Astrocyte (in vitro differentiated cells and primary cell): Measurements from ENCODE around the gene KRT23. TPM values are rescaled to one million over a fixed set of nuclear protein-coding genes. Genes with fewer than 3 reads are reported as not detected.

ENCODE experiments used
- DNase-seq: peaks from one replicate; pipeline ENCODE4 v3.0.0-alpha.2; 2010; ENCODE audit warnings: low read depth
- FAIRE-seq: peaks from 2 replicates; lab custom pipeline; 2011; peaks lifted over from hg19 to GRCh38; lab: Jason Lieb, UNC
- H2AFZ ChIP-seq: 2 replicates; pipeline ENCODE4 v1.6.0; 2012; ENCODE audit warnings: low read depth, low read length, inconsistent platforms
- H3K27ac ChIP-seq: 2 replicates; pipeline ENCODE4 v1.5.1; 2011; ENCODE audit warnings: low read depth, low read length, inconsistent platforms
- H3K27me3 ChIP-seq: 2 replicates; pipeline ENCODE4 v1.6.0; 2011; ENCODE audit warnings: low read length, inconsistent platforms; ENCODE audit not compliant: insufficient read depth
- H3K36me3 ChIP-seq: 2 replicates; pipeline ENCODE4 v1.5.1; 2011; ENCODE audit warnings: low read length, inconsistent platforms; ENCODE audit not compliant: insufficient read depth
- H3K4me1 ChIP-seq: 2 replicates; pipeline ENCODE4 v1.5.1; 2011; ENCODE audit warnings: low read length, inconsistent platforms; ENCODE audit not compliant: insufficient read depth
- H3K4me2 ChIP-seq: 2 replicates; pipeline ENCODE4 v1.6.0; 2012; ENCODE audit warnings: low read length, inconsistent platforms
- H3K4me3 ChIP-seq: 2 replicates; pipeline ENCODE4 v1.5.1; 2011; ENCODE audit warnings: low read depth, mild to moderate bottlenecking, low read length, inconsistent platforms; ENCODE audit not compliant: insufficient read depth
- H3K79me2 ChIP-seq: 2 replicates; pipeline ENCODE4 v1.6.0; 2012; ENCODE audit warnings: mild to moderate bottlenecking, low read length, inconsistent platforms; ENCODE audit not compliant: insufficient read depth
- H3K9ac ChIP-seq: 2 replicates; pipeline ENCODE4 v1.6.0; 2012; ENCODE audit warnings: mild to moderate bottlenecking, low read length, inconsistent platforms
- H3K9me3 ChIP-seq: 2 replicates; pipeline ENCODE4 v1.5.1; 2012; ENCODE audit warnings: low read depth, mild to moderate bottlenecking, low read length, inconsistent platforms; ENCODE audit not compliant: insufficient read depth
- H4K20me1 ChIP-seq: 2 replicates; pipeline ENCODE4 v1.6.0; 2012; ENCODE audit warnings: low read length, inconsistent platforms; ENCODE audit not compliant: insufficient read depth
- H3K27ac Mint-ChIP-seq: one replicate; pipeline ENCODE4 v1.8.0; 2021; ENCODE audit warnings: mild to moderate bottlenecking, mixed read lengths; ENCODE audit not compliant: unreplicated experiment
- H3K27me3 Mint-ChIP-seq: one replicate; pipeline ENCODE4 v1.8.0; 2021; ENCODE audit warnings: low read depth, mixed read lengths; ENCODE audit not compliant: unreplicated experiment
- H3K36me3 Mint-ChIP-seq: one replicate; pipeline ENCODE4 v1.8.0; 2021; ENCODE audit warnings: low read depth, mixed read lengths; ENCODE audit not compliant: unreplicated experiment
- H3K4me1 Mint-ChIP-seq: one replicate; pipeline ENCODE4 v1.8.0; 2021; ENCODE audit warnings: low read depth, mixed read lengths; ENCODE audit not compliant: unreplicated experiment
- H3K4me3 Mint-ChIP-seq: one replicate; pipeline ENCODE4 v1.8.0; 2021; ENCODE audit warnings: mild to moderate bottlenecking, moderate library complexity, mixed read lengths; ENCODE audit not compliant: unreplicated experiment
- H3K9me3 Mint-ChIP-seq: one replicate; pipeline ENCODE4 v1.8.0; 2021; ENCODE audit warnings: mild to moderate bottlenecking, mixed read lengths; ENCODE audit not compliant: unreplicated experiment
- EZH2 ChIP-seq: IDR thresholded peaks from 2 replicates; pipeline ENCODE4 v1.6.1; 2012; ENCODE audit warnings: mild to moderate bottlenecking, low read length, inconsistent platforms; ENCODE audit not compliant: insufficient read depth
- total RNA-seq: library from RNA; stranded (reverse); gene quantifications from 2 replicates; pipeline ENCODE4 v1.2.1, GENCODE V29; 2021
- TF ChIP-seq, protein P1 (sequence below): IDR thresholded peaks from 2 replicates; pipeline ENCODE4 v1.5.1; 2011; ENCODE audit warnings: low read depth, mild to moderate bottlenecking, inconsistent platforms, low read length, moderate library complexity; ENCODE audit not compliant: insufficient read depth

KRT23 gene
- total RNA-seq, 1 donor from 2014 or later: not detected

DNA sequence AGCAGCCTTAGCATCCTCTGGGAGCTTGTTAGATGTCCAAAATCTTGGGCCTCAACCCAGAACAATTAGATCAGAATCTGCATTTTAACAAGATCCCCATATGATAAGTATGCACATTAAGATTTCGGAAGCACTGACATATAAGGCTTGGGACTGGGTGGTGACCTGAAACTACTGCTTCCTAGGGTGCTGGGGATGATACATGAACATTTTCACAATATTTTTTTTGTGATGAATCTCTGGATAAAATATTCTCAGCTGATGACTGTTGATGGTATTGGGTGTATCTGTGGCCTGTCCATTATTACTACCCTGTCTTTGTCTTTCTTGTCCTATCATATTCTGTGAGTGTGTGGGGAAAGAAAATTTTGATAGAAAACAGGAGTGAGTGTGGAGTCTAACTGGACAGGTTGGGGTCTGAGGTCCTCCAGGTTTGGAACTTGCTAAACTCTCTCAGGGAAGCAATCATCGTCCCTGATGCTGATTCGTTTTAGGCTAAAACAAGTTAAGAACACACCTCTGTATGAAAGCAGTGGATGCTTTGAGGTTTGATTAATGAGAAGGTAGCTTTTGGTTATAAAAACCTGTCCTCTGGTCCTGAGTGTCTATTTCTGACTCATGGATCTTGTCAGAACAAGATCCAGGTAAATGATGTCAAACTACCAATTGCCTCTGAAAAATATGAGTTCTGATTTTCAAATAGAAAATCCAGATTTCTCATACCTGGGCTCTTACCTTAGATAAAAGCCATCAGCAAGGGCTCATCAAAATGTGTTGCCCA lies 23.2 kb downstream of the KRT23 start:
- Histone ChIP-seq H3K4me2 (no peak overlapping the region), H3K9me3 (no peaks in the 10 kb centered on the region), H3K36me3 (no peaks in the 10 kb centered on the region), H3K9ac (peak overlapping the region; percentile 67), H3K27ac (peak overlapping the region; percentile 98), H4K20me1 (no peaks in the 10 kb centered on the region), H3K27me3 (no peaks in the 10 kb centered on the region), H3K79me2 (no peaks in the 10 kb centered on the region), H2AFZ (no peak overlapping the region), H3K4me3 (no peak overlapping the region), H3K4me1 (peaks cover 32% of the 10 kb centered on the region)
- no peak overlapping the region for H3K4me3 Mint-ChIP-seq
- H3K4me1 Mint-ChIP-seq: peaks cover 27% of the 10 kb centered on the region
- no peaks in the 10 kb centered on the region for H3K9me3 Mint-ChIP-seq
- DNase-seq (no peak), FAIRE-seq (no peak)
- TF ChIP-seq, protein P1, sequence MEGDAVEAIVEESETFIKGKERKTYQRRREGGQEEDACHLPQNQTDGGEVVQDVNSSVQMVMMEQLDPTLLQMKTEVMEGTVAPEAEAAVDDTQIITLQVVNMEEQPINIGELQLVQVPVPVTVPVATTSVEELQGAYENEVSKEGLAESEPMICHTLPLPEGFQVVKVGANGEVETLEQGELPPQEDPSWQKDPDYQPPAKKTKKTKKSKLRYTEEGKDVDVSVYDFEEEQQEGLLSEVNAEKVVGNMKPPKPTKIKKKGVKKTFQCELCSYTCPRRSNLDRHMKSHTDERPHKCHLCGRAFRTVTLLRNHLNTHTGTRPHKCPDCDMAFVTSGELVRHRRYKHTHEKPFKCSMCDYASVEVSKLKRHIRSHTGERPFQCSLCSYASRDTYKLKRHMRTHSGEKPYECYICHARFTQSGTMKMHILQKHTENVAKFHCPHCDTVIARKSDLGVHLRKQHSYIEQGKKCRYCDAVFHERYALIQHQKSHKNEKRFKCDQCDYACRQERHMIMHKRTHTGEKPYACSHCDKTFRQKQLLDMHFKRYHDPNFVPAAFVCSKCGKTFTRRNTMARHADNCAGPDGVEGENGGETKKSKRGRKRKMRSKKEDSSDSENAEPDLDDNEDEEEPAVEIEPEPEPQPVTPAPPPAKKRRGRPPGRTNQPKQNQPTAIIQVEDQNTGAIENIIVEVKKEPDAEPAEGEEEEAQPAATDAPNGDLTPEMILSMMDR: no peak
- no peak for TF ChIP-seq EZH2
- no peaks in the 10 kb centered on the region for H3K27me3 Mint-ChIP-seq
- peak overlapping the region; percentile 100 for H3K27ac Mint-ChIP-seq
- H3K36me3 Mint-ChIP-seq: no peaks in the 10 kb centered on the region

DNA sequence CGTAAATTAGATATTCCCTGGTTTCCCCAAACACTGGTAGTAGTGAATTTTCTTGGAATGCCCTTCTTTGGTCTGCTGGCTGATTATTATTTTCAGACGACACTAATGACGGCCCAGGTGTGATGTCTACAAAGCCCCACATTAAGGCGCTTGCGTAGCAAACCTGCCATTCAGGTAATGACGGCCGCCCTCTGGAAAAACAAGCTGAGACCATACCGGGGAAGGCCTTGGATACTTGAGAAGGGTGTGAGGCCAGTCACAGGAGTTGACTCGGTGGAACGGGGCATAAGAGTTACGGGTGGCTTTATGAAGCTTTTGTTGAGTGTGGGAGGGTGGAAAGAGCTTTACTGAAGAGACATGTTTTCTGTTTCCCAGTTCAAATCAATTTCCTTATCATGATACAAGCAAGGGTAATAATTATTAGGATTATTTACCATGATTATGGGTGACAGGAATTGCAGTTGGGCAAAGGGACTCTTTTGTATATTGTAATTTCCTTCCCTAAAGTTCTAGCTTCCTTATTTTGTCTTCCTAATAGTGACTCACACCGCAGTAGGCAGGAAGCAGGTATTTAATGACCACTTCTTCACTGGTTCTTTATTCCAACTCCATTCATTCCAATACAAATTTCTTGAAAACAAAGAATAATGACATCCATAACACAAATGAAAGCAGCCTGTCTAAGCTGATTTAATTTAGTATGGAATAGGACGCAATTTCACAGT lies 24.8 kb downstream of the KRT23 start:
- DNase-seq: no peak
- Mint-ChIP-seq H3K27ac (no peak overlapping the region), H3K4me1 (peaks cover 31% of the 10 kb centered on the region), H3K4me3 (no peak overlapping the region), H3K36me3 (no peaks in the 10 kb centered on the region), H3K27me3 (no peaks in the 10 kb centered on the region), H3K9me3 (no peaks in the 10 kb centered on the region)
- no peaks in the 10 kb centered on the region for H3K27me3 ChIP-seq
- no peak for FAIRE-seq
- H3K4me3 ChIP-seq: no peak overlapping the region
- no peak overlapping the region for H2AFZ ChIP-seq
- H3K4me1 ChIP-seq: peaks cover 37% of the 10 kb centered on the region
- H3K9me3 ChIP-seq: no peaks in the 10 kb centered on the region
- H3K36me3 ChIP-seq: no peaks in the 10 kb centered on the region
- no peaks in the 10 kb centered on the region for H3K79me2 ChIP-seq
- H3K27ac ChIP-seq: peak overlapping the region; percentile 33
- H3K9ac ChIP-seq: no peak overlapping the region
- no peak overlapping the region for H3K4me2 ChIP-seq
- H4K20me1 ChIP-seq: no peaks in the 10 kb centered on the region
- TF ChIP-seq, protein P1: no peak
- TF ChIP-seq EZH2: no peak
